Subcutaneous abdominal adipose tissue (tissue), 5 donors: Measurements from ENCODE around the gene TRMO.

Experiments
- H3K27ac ChIP-seq: one replicate; pipeline ENCODE4 v1.7.0; 2013; ENCODE audit warnings: low read depth, mild to moderate bottlenecking, inconsistent platforms, low read length, moderate library complexity
- H3K27me3 ChIP-seq, 5 donors: one replicate each; pipeline ENCODE4 v1.7.0; 2013; ENCODE audit warnings: low read length in 5 of 5, inconsistent platforms in 1 of 5; ENCODE audit not compliant: control insufficient read depth in 5 of 5, insufficient read depth in 4 of 5
- H3K36me3 ChIP-seq, 5 donors: one replicate each; pipeline ENCODE4 v1.7.0; 2013; ENCODE audit warnings: low read length in 5 of 5; ENCODE audit not compliant: control insufficient read depth in 5 of 5, insufficient read depth in 5 of 5
- H3K4me1 ChIP-seq, 5 donors: one replicate each; pipeline ENCODE4 v1.7.0; 2013; ENCODE audit warnings: low read length in 5 of 5, mild to moderate bottlenecking in 3 of 5, moderate library complexity in 1 of 5; ENCODE audit not compliant: control insufficient read depth in 5 of 5, insufficient read depth in 5 of 5
- H3K4me3 ChIP-seq, 5 donors: one replicate each; pipeline ENCODE4 v1.7.0; 2013; ENCODE audit warnings: low read length in 5 of 5, low read depth in 1 of 5
- H3K9ac ChIP-seq, 5 donors: one replicate each; pipeline ENCODE4 v1.7.0; 2013; ENCODE audit warnings: low read length in 5 of 5, mild to moderate bottlenecking in 4 of 5, moderate library complexity in 3 of 5
- H3K9me3 ChIP-seq, 5 donors: one replicate each; pipeline ENCODE4 v1.7.0; 2013; ENCODE audit warnings: low read length in 5 of 5; ENCODE audit not compliant: control insufficient read depth in 5 of 5
- donor health status: healthy.
- donor health status: healthy.
- donor health status: healthy.
- donor health status: healthy.
- donor health status: healthy.

Gene TRMO

GRCh38 chr9:97907046-97907445 lies 15.3 kb downstream of the TRMO start:
- Histone ChIP-seq H3K9ac (no peak overlapping the region), H3K4me1 (peaks cover 5 to 34% (median 21%) of the 10 kb centered on the region in 5 donors), H3K36me3 (peaks cover 17 to 46% (median 34%) of the 10 kb centered on the region in 5 donors), H3K4me3 (no peak overlapping the region), H3K27me3 (no peaks in the 10 kb centered on the region), H3K27ac (peak overlapping the region; percentile 60), H3K9me3 (no peaks in the 10 kb centered on the region)

GRCh38 chr9:97906236-97906831 lies 16.0 kb downstream of the TRMO start:
- Histone ChIP-seq H3K36me3 (peaks cover 11 to 39% (median 27%) of the 10 kb centered on the region in 5 donors), H3K4me1 (peaks cover 5 to 27% (median 23%) of the 10 kb centered on the region in 5 donors), H3K9me3 (no peaks in the 10 kb centered on the region), H3K27ac (peak overlapping the region; percentile 60), H3K9ac (peak overlapping the region in 3 of 5 donors; percentile 29 to 70 (median 51)), H3K27me3 (no peaks in the 10 kb centered on the region), H3K4me3 (peak overlapping the region in 3 of 5 donors; percentile 13 to 41 (median 23))

GRCh38 chr9:97905228-97905627 lies 17.1 kb downstream of the TRMO start:
- peak overlapping the region; percentile 60 for H3K27ac ChIP-seq
- H3K4me3 ChIP-seq = no peak overlapping the region
- H3K9ac ChIP-seq = no peak overlapping the region
- peaks cover 9 to 28% (median 16%) of the 10 kb centered on the region in 5 donors for H3K36me3 ChIP-seq
- no peaks in the 10 kb centered on the region for H3K27me3 ChIP-seq
- no peaks in the 10 kb centered on the region for H3K9me3 ChIP-seq
- peaks cover 7 to 36% (median 34%) of the 10 kb centered on the region in 5 donors for H3K4me1 ChIP-seq

- Histone ChIP-seq H3K4me3 (no peak overlapping the region), H3K27ac (no peak overlapping the region), H3K4me1 (peaks cover 9 to 38% (median 36%) of the 10 kb centered on the region in 5 donors), H3K27me3 (no peaks in the 10 kb centered on the region), H3K9ac (no peak overlapping the region), H3K36me3 (peaks cover 9 to 23% (median 14%) of the 10 kb centered on the region in 5 donors), H3K9me3 (no peaks in the 10 kb centered on the region)
Measured at GRCh38 chr9:97904725-97905124, 17.6 kb downstream of the TRMO start.

- Histone ChIP-seq H3K27ac (no peak overlapping the region), H3K4me3 (no peak overlapping the region), H3K4me1 (peaks cover 9 to 38% (median 36%) of the 10 kb centered on the region in 5 donors), H3K27me3 (no peaks in the 10 kb centered on the region), H3K36me3 (peaks cover 3 to 8% (median 4%) of the 10 kb centered on the region in 5 donors), H3K9me3 (no peaks in the 10 kb centered on the region), H3K9ac (no peak overlapping the region)
Measured at GRCh38 chr9:97903177-97903576, 19.1 kb downstream of the TRMO start.

GRCh38 chr9:97900738-97901565 lies 21.3 kb downstream of the TRMO start:
- peaks cover 4 to 7% (median 4%) of the 10 kb centered on the region in 5 donors for H3K36me3 ChIP-seq
- H3K9ac ChIP-seq = peak overlapping the region in 1 of 5 donors; percentile 13
- no peaks in the 10 kb centered on the region for H3K27me3 ChIP-seq
- H3K4me3 ChIP-seq = peak overlapping the region in 1 of 5 donors; percentile 19
- no peaks in the 10 kb centered on the region for H3K9me3 ChIP-seq
- no peak overlapping the region for H3K27ac ChIP-seq
- H3K4me1 ChIP-seq = peaks cover 4 to 23% (median 18%) of the 10 kb centered on the region in 5 donors

GRCh38 chr9:97900103-97900737 lies 22.1 kb downstream of the TRMO start:
- Histone ChIP-seq H3K27ac (no peak overlapping the region), H3K9me3 (no peaks in the 10 kb centered on the region), H3K4me3 (peak overlapping the region in 1 of 5 donors; percentile 19), H3K9ac (peak overlapping the region in 1 of 5 donors; percentile 13), H3K27me3 (no peaks in the 10 kb centered on the region), H3K36me3 (peaks cover 4 to 9% (median 4%) of the 10 kb centered on the region in 5 donors), H3K4me1 (peaks cover 4 to 15% (median 13%) of the 10 kb centered on the region in 5 donors)

- peaks cover 4 to 23% (median 22%) of the 10 kb centered on the region in 5 donors for H3K4me1 ChIP-seq
- H3K9ac ChIP-seq = no peak overlapping the region
- H3K4me3 ChIP-seq = no peak overlapping the region
- no peaks in the 10 kb centered on the region for H3K27me3 ChIP-seq
- no peak overlapping the region for H3K27ac ChIP-seq
- peaks cover 0 to 6% (median 0%) of the 10 kb centered on the region in 5 donors for H3K36me3 ChIP-seq
- H3K9me3 ChIP-seq = peaks cover 0 to 7% (median 5%) of the 10 kb centered on the region in 5 donors
Measured at GRCh38 chr9:97895695-97896332, 26.5 kb downstream of the TRMO start.

GRCh38 chr9:97895211-97895610 lies 27.1 kb downstream of the TRMO start:
- Histone ChIP-seq H3K36me3 (peaks cover 0 to 6% (median 0%) of the 10 kb centered on the region in 5 donors), H3K4me3 (no peak overlapping the region), H3K9ac (no peak overlapping the region), H3K27me3 (no peaks in the 10 kb centered on the region), H3K4me1 (peaks cover 2 to 23% (median 22%) of the 10 kb centered on the region in 5 donors), H3K9me3 (peaks cover 0 to 7% (median 5%) of the 10 kb centered on the region in 5 donors), H3K27ac (no peak overlapping the region)
